ENCODE measurements around the gene CDK2. TPM values are rescaled to one million over a fixed set of nuclear protein-coding genes. Genes with fewer than 3 reads are reported as not detected.

The CDK2 gene
- total RNA-seq, 2 experiments from 2014 or later = 15.8 to 16.0 TPM

- no peaks in the 10 kb centered on the region for H3K27me3 ChIP-seq (ENCODE audit: control insufficient read depth in 1 of 2, insufficient read depth in 2 of 2, low read length in 2 of 2)
- Mint-ChIP-seq H3K9me3 (no peaks in the 10 kb centered on the region), H3K36me3 (ENCODE audit: low read depth) (peaks cover 5% of the 10 kb centered on the region), H3K27ac (no peak overlapping the region), H3K4me3 (no peak overlapping the region), H3K4me1 (ENCODE audit: low read depth) (peaks cover 24% of the 10 kb centered on the region), H3K27me3 (no peaks in the 10 kb centered on the region)
- ATAC-seq (ENCODE audit: poor library complexity) (no peak), DNase-seq (no peak)
- no peaks in the 10 kb centered on the region for H3K36me3 ChIP-seq (ENCODE audit: insufficient read depth, low read length)
- no peak overlapping the region for H3K27ac ChIP-seq (ENCODE audit: low read depth in 1 of 2, low read length in 2 of 2)
- TF ChIP-seq CTCF (IDR thresholded peaks at IDR 0.05) = no peak
- intact Hi-C loops (cut with DNase I, micrococcal nuclease) = no loop called here
- H3K4me1 ChIP-seq (ENCODE audit: insufficient read depth, low read length) = peaks cover 30% of the 10 kb centered on the region
- no peak overlapping the region for H3K4me3 ChIP-seq (ENCODE audit: low read length)
- no peaks in the 10 kb centered on the region for H3K9me3 ChIP-seq (ENCODE audit: control insufficient read depth in 1 of 2, insufficient read depth in 1 of 2, low read length in 2 of 2)
- CTCF ChIA-PET = interaction anchor here (1.2 kb wide), 1 partner anchor 11 kb away, joined by 3 read pairs; no protein-coding TSS in a partner anchor
- POLR2A ChIA-PET = interaction anchor here (1.1 to 1.4 kb wide), 2 partner anchors 11 to 45 kb away, joined by 3 read pairs; partner anchors contain the start of gene RAB5B
Measured at GRCh38 chr12:56018356-56018755, 51.7 kb downstream of the CDK2 start.

- ChIA-PET CTCF (interaction anchor here (1.7 to 1.9 kb wide), 2 partner anchors 9 to 17 kb away, joined by 4 to 5 read pairs; no protein-coding TSS in a partner anchor), POLR2A (interaction anchor here (0.6 to 1.9 kb wide), 5 partner anchors 13 to 191 kb away, joined by 3 to 4 read pairs (median 3); partner anchors contain the start of gene DNAJC14)
- H3K4me3 Mint-ChIP-seq = peak within 1 kb of the TSS; percentile 87
- peak in 3 of 14 experiments; percentile 2 to 38 (median 29) for DNase-seq
- Histone ChIP-seq H3K4me1 (ENCODE audit: insufficient read depth, low read length) (peaks cover 33% of the 10 kb centered on the region), H3K4me3 (ENCODE audit: low read length) (peak within 1 kb of the TSS; percentile 59), H3K9me3 (ENCODE audit: control insufficient read depth in 1 of 2, insufficient read depth in 1 of 2, low read length in 2 of 2) (no peaks in the 10 kb centered on the region), H3K27me3 (ENCODE audit: control insufficient read depth in 1 of 2, insufficient read depth in 2 of 2, low read length in 2 of 2) (no peaks in the 10 kb centered on the region), H3K36me3 (ENCODE audit: insufficient read depth, low read length) (peaks cover 12% of the 10 kb centered on the region), H3K27ac (ENCODE audit: low read depth in 1 of 2, low read length in 2 of 2) (peak within 1 kb of the TSS in 1 of 2 donors; percentile 3)
- H3K9me3 Mint-ChIP-seq = no peaks in the 10 kb centered on the region
- peak; percentile 16 for ATAC-seq (ENCODE audit: poor library complexity)
- peaks cover 24% of the 10 kb centered on the region for H3K4me1 Mint-ChIP-seq (ENCODE audit: low read depth)
- no peaks in the 10 kb centered on the region for H3K27me3 Mint-ChIP-seq
- H3K27ac Mint-ChIP-seq = peak within 1 kb of the TSS; percentile 75
- H3K36me3 Mint-ChIP-seq (ENCODE audit: low read depth) = peaks cover 15% of the 10 kb centered on the region
- TF ChIP-seq CTCF (IDR thresholded peaks at IDR 0.05) = no peak
- intact Hi-C loops (cut with DNase I, micrococcal nuclease) = no loop called here
Measured at GRCh38 chr12:56020423-56021184, 54.0 kb downstream of the CDK2 start, which contains the start of gene IKZF4. Gene IKZF4 (plus strand): TSS chr12:56021043. CDS start chr12:56021494, 451 bp downstream.

- TF ChIP-seq CTCF (IDR thresholded peaks at IDR 0.05) = no peak
- H3K4me3 ChIP-seq (ENCODE audit: low read length) = peak overlapping the region; percentile 59
- Mint-ChIP-seq H3K27me3 (no peaks in the 10 kb centered on the region), H3K9me3 (no peaks in the 10 kb centered on the region), H3K4me1 (ENCODE audit: low read depth) (peaks cover 24% of the 10 kb centered on the region), H3K36me3 (ENCODE audit: low read depth) (peaks cover 16% of the 10 kb centered on the region), H3K27ac (peak overlapping the region; percentile 75), H3K4me3 (peak overlapping the region; percentile 87)
- H3K36me3 ChIP-seq (ENCODE audit: insufficient read depth, low read length) = peaks cover 20% of the 10 kb centered on the region
- peak overlapping the region in 1 of 2 donors; percentile 3 for H3K27ac ChIP-seq (ENCODE audit: low read depth in 1 of 2, low read length in 2 of 2)
- ATAC-seq (ENCODE audit: poor library complexity) = peak; percentile 28
- H3K4me1 ChIP-seq (ENCODE audit: insufficient read depth, low read length) = peaks cover 33% of the 10 kb centered on the region
- H3K27me3 ChIP-seq (ENCODE audit: control insufficient read depth in 1 of 2, insufficient read depth in 2 of 2, low read length in 2 of 2) = no peaks in the 10 kb centered on the region
- H3K9me3 ChIP-seq (ENCODE audit: control insufficient read depth in 1 of 2, insufficient read depth in 1 of 2, low read length in 2 of 2) = no peaks in the 10 kb centered on the region
- DNase-seq = peak in 1 of 14 experiments; percentile 17
- ChIA-PET CTCF (interaction anchor here (0.7 to 1.9 kb wide), 3 partner anchors 8 to 283 kb away, joined by 3 to 5 read pairs (median 4); no protein-coding TSS in a partner anchor), POLR2A (interaction anchor here (1.0 to 1.6 kb wide), 6 partner anchors 15 to 204 kb away, joined by 3 to 5 read pairs (median 4); partner anchors contain the start of genes DNAJC14, ORMDL2, PA2G4 and RAB5B)
- intact Hi-C loops (cut with DNase I, micrococcal nuclease) = no loop called here
Measured at GRCh38 chr12:56021889-56022497, 55.4 kb downstream of the CDK2 start.

Other genes starting within 250 kb of the CDK2 start
- 1 to 10 TPM; 8.8 TPM for gene RDH5, start 246.4 kb upstream of the CDK2 start, total RNA-seq
- 10 to 100 TPM; 34.0 to 36.4 TPM for gene CD63, start 237.8 kb upstream of the CDK2 start, total RNA-seq
- 1 to 10 TPM; 4.4 to 6.6 TPM for gene GDF11, start 223.7 kb upstream of the CDK2 start, total RNA-seq
- gene SARNP, start 149.1 kb upstream of the CDK2 start, total RNA-seq = 10 to 100 TPM; 38.2 to 38.6 TPM
- gene ORMDL2, start 148.8 kb upstream of the CDK2 start, total RNA-seq = 10 to 100 TPM; 13.0 to 14.9 TPM
- 10 to 100 TPM; 17.8 to 21.0 TPM for gene DNAJC14, start 137.2 kb upstream of the CDK2 start, total RNA-seq
- gene MMP19, start 123.9 kb upstream of the CDK2 start, total RNA-seq = not detected
- gene PYM1, start 38.9 kb upstream of the CDK2 start, total RNA-seq = 10 to 100 TPM; 13.7 to 16.7 TPM
- gene DGKA, start 35.7 kb upstream of the CDK2 start, total RNA-seq = 100 to 1,000 TPM; 799 to 818 TPM
- gene PMEL, start 788 bp upstream of the CDK2 start, total RNA-seq = not detected
- 10 to 100 TPM; 21.6 to 27.4 TPM for gene RAB5B, start 7.2 kb downstream of the CDK2 start, total RNA-seq
- 1 to 10 TPM in 1 of 2 experiments, under 1 TPM in 1; 0.82 to 1.2 TPM for gene SUOX, start 30.4 kb downstream of the CDK2 start, total RNA-seq
- gene IKZF4, start 54.2 kb downstream of the CDK2 start, total RNA-seq = 1 to 10 TPM; 2.5 to 5.0 TPM
- 100 to 1,000 TPM; 118 to 126 TPM for gene RPS26, start 75.1 kb downstream of the CDK2 start, total RNA-seq
- under 1 TPM; 0.22 to 0.47 TPM for gene ERBB3, start 113.3 kb downstream of the CDK2 start, total RNA-seq
- gene PA2G4, start 137.7 kb downstream of the CDK2 start, total RNA-seq = 10 to 100 TPM; 51.0 to 61.0 TPM
- gene RPL41, start 149.8 kb downstream of the CDK2 start, total RNA-seq = 1,000 to 10,000 TPM; 5,865 to 5,989 TPM
- gene ZC3H10, start 151.4 kb downstream of the CDK2 start, total RNA-seq = 1 to 10 TPM; 6.3 to 8.9 TPM
- 10 to 100 TPM; 88.5 to 90.3 TPM for gene ESYT1, start 161.4 kb downstream of the CDK2 start, total RNA-seq
- gene MYL6B, start 185.8 kb downstream of the CDK2 start, total RNA-seq = 1 to 10 TPM; 6.2 to 6.4 TPM
- gene MYL6, start 191.5 kb downstream of the CDK2 start, total RNA-seq = 100 to 1,000 TPM; 670 to 673 TPM
- 100 to 1,000 TPM; 104 to 109 TPM for gene SMARCC2, start 222.7 kb downstream of the CDK2 start, total RNA-seq

Measured in CD4-positive, alpha-beta T cell (primary cell).